ENCODE data around the gene EMCN.
"Not testable (repeated sequence)": the region's sequence is repeated elsewhere in the genome, so short reads cannot be mapped to it uniquely, and the experiment has no call there.

DNA sequence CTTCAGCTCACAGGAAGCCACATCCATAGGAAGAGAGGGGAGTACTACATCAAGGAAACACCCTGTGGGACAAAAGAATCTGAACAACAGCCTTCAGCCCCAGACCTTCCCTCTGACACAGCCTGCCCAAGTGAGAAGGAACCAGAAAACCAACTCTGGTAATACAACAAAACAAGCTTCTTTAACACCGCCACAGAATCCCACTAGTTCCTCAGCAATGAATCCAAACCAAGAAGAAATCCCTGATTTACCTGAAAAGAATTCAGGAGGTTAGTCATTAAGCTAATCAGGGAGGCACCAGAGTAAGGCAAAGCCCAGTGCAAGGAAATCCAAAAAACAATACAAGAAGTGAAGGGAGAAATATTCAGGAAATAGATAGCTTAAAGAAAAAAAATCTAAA is 137.4 kb downstream of the EMCN start:
- not testable (repeated sequence) for TF ChIP-seq EZH2 (IDR thresholded peaks at IDR 0.05; ENCODE audit: insufficient read depth, poor library complexity, severe bottlenecking); EZH2phosphoT487 (IDR thresholded peaks at IDR 0.05; ENCODE audit: insufficient read depth, low read depth)

Data from GM23248 (cell line).